ENCODE measurements around the gene FSTL1. TPM values are rescaled to one million over a fixed set of nuclear protein-coding genes. Genes with fewer than 3 reads are reported as not detected.

The FSTL1 gene
- 243 TPM for total RNA-seq
- long read RNA-seq, full-length matches to known transcripts = 355 of 427 reads
- long read RNA-seq, partial matches to known transcripts = 40 of 427 reads
- long read RNA-seq, other reads (novel, unspliced or antisense) = 32 of 427 reads

- no peak for TF ChIP-seq CTCF (IDR thresholded peaks at IDR 0.05; ENCODE audit: borderline replicate concordance)
- H3K27me3 ChIP-seq (ENCODE audit: low read depth) = no peaks in the 10 kb centered on the region
- peak within 1 kb of the TSS; percentile 98 for H3K27ac ChIP-seq (replicated peaks)
- H3K4me1 ChIP-seq = peaks cover 60% of the 10 kb centered on the region
- no peaks in the 10 kb centered on the region for H3K9me3 ChIP-seq (replicated peaks)
- peak; percentile 76 for DNase-seq
- intact Hi-C loops (cut with micrococcal nuclease) = no loop called here
- H3K36me3 ChIP-seq = peaks cover 17% of the 10 kb centered on the region
- H3K4me3 ChIP-seq = peak within 1 kb of the TSS; percentile 86
These were observed at the start of gene FSTL1 for GRCh38 chr3:120450600-120451271. TSS of gene FSTL1 (minus strand) at chr3:120450992. CDS start at chr3:120450746, 246 bp downstream.

GRCh38 chr3:120498556-120499346 is 48.0 kb upstream of the FSTL1 start:
- Histone ChIP-seq H3K4me3 (no peak overlapping the region), H3K4me1 (peaks cover 20% of the 10 kb centered on the region), H3K27me3 (ENCODE audit: low read depth) (no peaks in the 10 kb centered on the region), H3K9me3 (replicated peaks) (peaks cover 7% of the 10 kb centered on the region), H3K27ac (replicated peaks) (peak overlapping the region; percentile 65), H3K36me3 (no peaks in the 10 kb centered on the region)
- no peak for DNase-seq
- TF ChIP-seq CTCF (IDR thresholded peaks at IDR 0.05; ENCODE audit: borderline replicate concordance) = no peak
- intact Hi-C loops (cut with micrococcal nuclease) = no loop called here

- peaks cover 20% of the 10 kb centered on the region for H3K4me1 ChIP-seq
- no peak for DNase-seq
- H3K4me3 ChIP-seq = no peak overlapping the region
- intact Hi-C loops (cut with micrococcal nuclease) = no loop called here
- peak overlapping the region; percentile 65 for H3K27ac ChIP-seq (replicated peaks)
- no peaks in the 10 kb centered on the region for H3K36me3 ChIP-seq
- no peaks in the 10 kb centered on the region for H3K27me3 ChIP-seq (ENCODE audit: low read depth)
- no peak for TF ChIP-seq CTCF (IDR thresholded peaks at IDR 0.05; ENCODE audit: borderline replicate concordance)
- H3K9me3 ChIP-seq (replicated peaks) = peaks cover 7% of the 10 kb centered on the region
These were observed 47.0 kb upstream of the FSTL1 start for GRCh38 chr3:120497818-120498217.

- intact Hi-C loops (cut with micrococcal nuclease) = no loop called here
- Histone ChIP-seq H3K27ac (replicated peaks) (peak overlapping the region; percentile 65), H3K27me3 (ENCODE audit: low read depth) (no peaks in the 10 kb centered on the region), H3K36me3 (no peaks in the 10 kb centered on the region), H3K4me3 (no peak overlapping the region), H3K9me3 (replicated peaks) (peaks cover 7% of the 10 kb centered on the region), H3K4me1 (peaks cover 20% of the 10 kb centered on the region)
- no peak for TF ChIP-seq CTCF (IDR thresholded peaks at IDR 0.05; ENCODE audit: borderline replicate concordance)
- DNase-seq = no peak
These were observed 46.5 kb upstream of the FSTL1 start for GRCh38 chr3:120497336-120497735.

- Histone ChIP-seq H3K4me3 (no peak overlapping the region), H3K9me3 (replicated peaks) (peaks cover 7% of the 10 kb centered on the region), H3K36me3 (no peaks in the 10 kb centered on the region), H3K27ac (replicated peaks) (peak overlapping the region; percentile 65), H3K4me1 (peaks cover 20% of the 10 kb centered on the region), H3K27me3 (ENCODE audit: low read depth) (no peaks in the 10 kb centered on the region)
- no peak for TF ChIP-seq CTCF (IDR thresholded peaks at IDR 0.05; ENCODE audit: borderline replicate concordance)
- DNase-seq = no peak
- intact Hi-C loops (cut with micrococcal nuclease) = no loop called here
These were observed 45.6 kb upstream of the FSTL1 start for GRCh38 chr3:120496278-120497002.
